Astrocyte (in vitro differentiated cells and primary cell): ENCODE data around the gene RFX1. TPM values are rescaled to one million over a fixed set of nuclear protein-coding genes. Genes with fewer than 3 reads are reported as not detected.

ENCODE experiments used
- DNase-seq: peaks from one replicate; pipeline ENCODE4 v3.0.0-alpha.2; 2010; ENCODE audit warnings: low read depth
- FAIRE-seq: peaks from 2 replicates; lab custom pipeline; 2011; peaks lifted over from hg19 to GRCh38; lab: Jason Lieb, UNC
- H2AFZ ChIP-seq: 2 replicates; pipeline ENCODE4 v1.6.0; 2012; ENCODE audit warnings: low read depth, low read length, inconsistent platforms
- H3K27ac ChIP-seq: 2 replicates; pipeline ENCODE4 v1.5.1; 2011; ENCODE audit warnings: low read depth, low read length, inconsistent platforms
- H3K27me3 ChIP-seq: 2 replicates; pipeline ENCODE4 v1.6.0; 2011; ENCODE audit warnings: low read length, inconsistent platforms; ENCODE audit not compliant: insufficient read depth
- H3K36me3 ChIP-seq: 2 replicates; pipeline ENCODE4 v1.5.1; 2011; ENCODE audit warnings: low read length, inconsistent platforms; ENCODE audit not compliant: insufficient read depth
- H3K4me1 ChIP-seq: 2 replicates; pipeline ENCODE4 v1.5.1; 2011; ENCODE audit warnings: low read length, inconsistent platforms; ENCODE audit not compliant: insufficient read depth
- H3K4me2 ChIP-seq: 2 replicates; pipeline ENCODE4 v1.6.0; 2012; ENCODE audit warnings: low read length, inconsistent platforms
- H3K4me3 ChIP-seq: 2 replicates; pipeline ENCODE4 v1.5.1; 2011; ENCODE audit warnings: low read depth, mild to moderate bottlenecking, low read length, inconsistent platforms; ENCODE audit not compliant: insufficient read depth
- H3K79me2 ChIP-seq: 2 replicates; pipeline ENCODE4 v1.6.0; 2012; ENCODE audit warnings: mild to moderate bottlenecking, low read length, inconsistent platforms; ENCODE audit not compliant: insufficient read depth
- H3K9ac ChIP-seq: 2 replicates; pipeline ENCODE4 v1.6.0; 2012; ENCODE audit warnings: mild to moderate bottlenecking, low read length, inconsistent platforms
- H3K9me3 ChIP-seq: 2 replicates; pipeline ENCODE4 v1.5.1; 2012; ENCODE audit warnings: low read depth, mild to moderate bottlenecking, low read length, inconsistent platforms; ENCODE audit not compliant: insufficient read depth
- H4K20me1 ChIP-seq: 2 replicates; pipeline ENCODE4 v1.6.0; 2012; ENCODE audit warnings: low read length, inconsistent platforms; ENCODE audit not compliant: insufficient read depth
- H3K27ac Mint-ChIP-seq: one replicate; pipeline ENCODE4 v1.8.0; 2021; ENCODE audit warnings: mild to moderate bottlenecking, mixed read lengths; ENCODE audit not compliant: unreplicated experiment
- H3K27me3 Mint-ChIP-seq: one replicate; pipeline ENCODE4 v1.8.0; 2021; ENCODE audit warnings: low read depth, mixed read lengths; ENCODE audit not compliant: unreplicated experiment
- H3K36me3 Mint-ChIP-seq: one replicate; pipeline ENCODE4 v1.8.0; 2021; ENCODE audit warnings: low read depth, mixed read lengths; ENCODE audit not compliant: unreplicated experiment
- H3K4me1 Mint-ChIP-seq: one replicate; pipeline ENCODE4 v1.8.0; 2021; ENCODE audit warnings: low read depth, mixed read lengths; ENCODE audit not compliant: unreplicated experiment
- H3K4me3 Mint-ChIP-seq: one replicate; pipeline ENCODE4 v1.8.0; 2021; ENCODE audit warnings: mild to moderate bottlenecking, moderate library complexity, mixed read lengths; ENCODE audit not compliant: unreplicated experiment
- H3K9me3 Mint-ChIP-seq: one replicate; pipeline ENCODE4 v1.8.0; 2021; ENCODE audit warnings: mild to moderate bottlenecking, mixed read lengths; ENCODE audit not compliant: unreplicated experiment
- EZH2 ChIP-seq: IDR thresholded peaks from 2 replicates; pipeline ENCODE4 v1.6.1; 2012; ENCODE audit warnings: mild to moderate bottlenecking, low read length, inconsistent platforms; ENCODE audit not compliant: insufficient read depth
- total RNA-seq: library from RNA; stranded (reverse); gene quantifications from 2 replicates; pipeline ENCODE4 v1.2.1, GENCODE V29; 2021
- TF ChIP-seq, protein P1 (sequence below): IDR thresholded peaks from 2 replicates; pipeline ENCODE4 v1.5.1; 2011; ENCODE audit warnings: low read depth, mild to moderate bottlenecking, inconsistent platforms, low read length, moderate library complexity; ENCODE audit not compliant: insufficient read depth

Gene RFX1
- total RNA-seq, 1 donor from 2014 or later = 11.8 TPM

DNA sequence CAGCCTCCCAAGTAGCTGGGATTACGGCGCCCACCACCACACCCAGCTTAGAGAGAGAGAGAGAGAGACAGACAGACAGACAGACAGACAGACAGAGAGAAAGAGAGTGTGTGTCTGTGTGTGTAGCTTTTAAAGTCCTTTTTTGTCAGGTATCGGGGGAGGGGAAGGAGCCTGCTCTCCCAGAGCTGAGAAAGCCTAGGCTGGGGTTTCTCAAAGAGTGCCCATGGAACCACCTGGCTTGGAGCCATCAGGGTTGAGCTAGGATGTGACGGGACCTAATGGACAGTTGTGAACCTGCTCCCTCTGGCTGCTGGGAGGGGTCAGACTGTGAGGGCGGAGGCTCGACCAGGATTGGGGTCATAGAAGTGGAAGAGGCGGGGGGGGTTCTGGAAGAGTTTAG lies 16.6 kb downstream of the RFX1 start:
- peaks cover 5% of the 10 kb centered on the region for H3K4me1 Mint-ChIP-seq
- peak overlapping the region; percentile 36 for H3K4me3 Mint-ChIP-seq
- Histone ChIP-seq H3K27ac (no peak overlapping the region), H3K27me3 (no peaks in the 10 kb centered on the region), H3K4me1 (peaks cover 9% of the 10 kb centered on the region), H3K4me3 (no peak overlapping the region), H3K36me3 (no peaks in the 10 kb centered on the region), H3K79me2 (no peaks in the 10 kb centered on the region), H3K9me3 (no peaks in the 10 kb centered on the region), H4K20me1 (peaks cover 17% of the 10 kb centered on the region), H3K9ac (no peak overlapping the region), H3K4me2 (no peak overlapping the region), H2AFZ (no peak overlapping the region)
- peaks cover 22% of the 10 kb centered on the region for H3K36me3 Mint-ChIP-seq
- no peaks in the 10 kb centered on the region for H3K9me3 Mint-ChIP-seq
- TF ChIP-seq, protein P1, sequence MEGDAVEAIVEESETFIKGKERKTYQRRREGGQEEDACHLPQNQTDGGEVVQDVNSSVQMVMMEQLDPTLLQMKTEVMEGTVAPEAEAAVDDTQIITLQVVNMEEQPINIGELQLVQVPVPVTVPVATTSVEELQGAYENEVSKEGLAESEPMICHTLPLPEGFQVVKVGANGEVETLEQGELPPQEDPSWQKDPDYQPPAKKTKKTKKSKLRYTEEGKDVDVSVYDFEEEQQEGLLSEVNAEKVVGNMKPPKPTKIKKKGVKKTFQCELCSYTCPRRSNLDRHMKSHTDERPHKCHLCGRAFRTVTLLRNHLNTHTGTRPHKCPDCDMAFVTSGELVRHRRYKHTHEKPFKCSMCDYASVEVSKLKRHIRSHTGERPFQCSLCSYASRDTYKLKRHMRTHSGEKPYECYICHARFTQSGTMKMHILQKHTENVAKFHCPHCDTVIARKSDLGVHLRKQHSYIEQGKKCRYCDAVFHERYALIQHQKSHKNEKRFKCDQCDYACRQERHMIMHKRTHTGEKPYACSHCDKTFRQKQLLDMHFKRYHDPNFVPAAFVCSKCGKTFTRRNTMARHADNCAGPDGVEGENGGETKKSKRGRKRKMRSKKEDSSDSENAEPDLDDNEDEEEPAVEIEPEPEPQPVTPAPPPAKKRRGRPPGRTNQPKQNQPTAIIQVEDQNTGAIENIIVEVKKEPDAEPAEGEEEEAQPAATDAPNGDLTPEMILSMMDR = no peak
- no peak for DNase-seq
- H3K27me3 Mint-ChIP-seq = no peaks in the 10 kb centered on the region
- H3K27ac Mint-ChIP-seq = no peak overlapping the region
- FAIRE-seq = no peak

DNA sequence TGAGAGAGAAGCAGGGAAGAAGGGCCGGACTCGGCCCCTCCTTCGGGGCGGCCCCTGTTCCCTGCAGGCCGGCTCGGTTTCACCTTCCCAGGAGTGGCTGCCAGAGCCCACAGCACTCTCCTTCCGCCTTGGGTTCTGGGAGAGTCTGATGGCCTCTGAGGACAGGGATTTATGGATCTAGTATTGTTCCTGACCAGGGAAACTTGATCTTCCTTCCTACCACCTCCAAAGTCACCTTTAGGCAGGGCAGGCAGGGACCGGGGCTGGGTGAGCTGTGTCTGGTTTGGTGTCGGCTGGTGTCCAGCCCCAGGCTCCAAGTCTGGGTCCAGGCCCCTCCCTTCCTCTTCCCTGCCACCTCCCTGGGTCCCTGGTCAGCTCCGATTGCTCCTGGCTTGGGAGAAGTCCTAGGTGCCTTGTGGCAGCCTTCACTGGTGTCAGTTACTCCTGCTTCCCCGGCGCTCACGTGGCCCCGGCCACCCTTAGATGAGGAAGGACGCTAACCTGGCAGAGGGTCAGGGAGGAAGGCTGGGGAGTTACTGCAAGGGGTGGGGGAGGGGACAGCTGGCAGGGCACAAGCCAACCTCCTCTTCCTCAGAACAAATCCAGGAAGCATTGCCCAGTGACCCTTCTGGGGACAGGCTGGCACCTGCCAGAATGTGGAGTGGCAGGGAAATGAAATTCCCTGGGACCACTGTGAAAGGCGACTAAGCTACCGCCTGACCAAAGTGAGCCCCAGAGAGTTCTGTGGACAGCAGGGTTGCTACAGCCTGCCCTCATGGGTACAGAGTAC lies 18.8 kb downstream of the RFX1 start:
- Mint-ChIP-seq H3K4me3 (no peak overlapping the region), H3K36me3 (peaks cover 17% of the 10 kb centered on the region), H3K4me1 (peaks cover 5% of the 10 kb centered on the region), H3K27ac (peak overlapping the region; percentile 58), H3K27me3 (no peaks in the 10 kb centered on the region), H3K9me3 (no peaks in the 10 kb centered on the region)
- no peak for FAIRE-seq
- TF ChIP-seq, protein P1 = no peak
- TF ChIP-seq EZH2 = no peak
- no peak for DNase-seq
- Histone ChIP-seq H4K20me1 (peaks cover 10% of the 10 kb centered on the region), H3K36me3 (no peaks in the 10 kb centered on the region), H3K9ac (no peak overlapping the region), H3K4me2 (peak overlapping the region; percentile 57), H3K4me1 (peaks cover 9% of the 10 kb centered on the region), H3K9me3 (no peaks in the 10 kb centered on the region), H3K4me3 (no peak overlapping the region), H3K27ac (no peak overlapping the region), H2AFZ (peak overlapping the region; percentile 45), H3K79me2 (no peaks in the 10 kb centered on the region), H3K27me3 (no peaks in the 10 kb centered on the region)

DNA sequence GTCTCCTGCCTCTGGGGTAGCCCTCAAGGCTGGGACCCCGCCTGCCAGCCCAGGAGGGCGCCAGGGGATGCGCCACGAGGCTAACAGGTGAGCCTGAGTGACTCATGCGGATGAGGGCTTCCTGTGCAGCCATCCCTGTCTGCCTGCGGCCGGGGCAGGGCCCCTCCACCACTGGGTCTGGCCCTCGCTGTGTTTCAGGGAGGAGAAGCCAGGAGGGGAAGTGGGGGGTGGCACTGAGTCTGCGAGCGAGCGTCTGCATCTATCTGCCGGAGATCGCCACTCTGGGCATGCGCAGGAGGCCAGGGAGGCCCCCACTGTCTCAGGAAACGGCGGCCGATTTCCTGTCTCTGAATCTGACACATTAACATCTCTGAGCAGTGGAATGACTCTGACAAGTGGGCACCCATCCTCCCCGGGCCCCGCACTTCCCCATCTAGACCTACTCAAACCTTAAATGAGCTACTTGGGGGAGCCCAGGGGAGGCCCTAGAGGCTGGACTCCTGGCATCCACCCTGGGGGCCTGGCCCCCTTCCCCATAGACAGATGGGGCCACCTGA lies 19.7 kb downstream of the RFX1 start:
- Histone ChIP-seq H2AFZ (peak overlapping the region; percentile 45), H3K9me3 (no peaks in the 10 kb centered on the region)
- H3K27ac Mint-ChIP-seq = no peak overlapping the region

More for the DNA sequence above, 19.7 kb downstream of the RFX1 start:
- Mint-ChIP-seq H3K9me3 (no peaks in the 10 kb centered on the region), H3K4me3 (no peak overlapping the region), H3K36me3 (peaks cover 15% of the 10 kb centered on the region), H3K27me3 (no peaks in the 10 kb centered on the region), H3K4me1 (peaks cover 5% of the 10 kb centered on the region)
- Histone ChIP-seq H3K27ac (no peak overlapping the region), H3K4me3 (no peak overlapping the region), H3K4me1 (peaks cover 9% of the 10 kb centered on the region), H4K20me1 (peaks cover 5% of the 10 kb centered on the region), H3K4me2 (peak overlapping the region; percentile 57), H3K79me2 (no peaks in the 10 kb centered on the region), H3K36me3 (no peaks in the 10 kb centered on the region), H3K27me3 (no peaks in the 10 kb centered on the region), H3K9ac (peak overlapping the region; percentile 31)
- TF ChIP-seq, protein P1 = no peak
- no peak for TF ChIP-seq EZH2
- FAIRE-seq = no peak
- DNase-seq = no peak
